ENCODE results near the gene VAX1. TPM values are rescaled to one million over a fixed set of nuclear protein-coding genes. Genes with fewer than 3 reads are reported as not detected.
"Not testable (repeated sequence)": the region's sequence is repeated elsewhere in the genome, so short reads cannot be mapped to it uniquely, and the experiment has no call there.

VAX1 gene
- total and polyA plus RNA-seq, 2 donors from 2014 or later, result not detected

- Histone ChIP-seq H3K4me1 (ENCODE audit: control insufficient read depth in 2 of 3, insufficient read depth in 2 of 3, low read depth in 1 of 3, low read length in 3 of 3) (peaks cover 0 to 4% (median 0%) of the 10 kb centered on the region in 3 donors), H3K27me3 (ENCODE audit: control insufficient read depth, insufficient read depth, low read length) (no peaks in the 10 kb centered on the region), H3K4me3 (ENCODE audit: low read length in 3 of 3) (no peak overlapping the region), H3K9me3 (ENCODE audit: control insufficient read depth in 2 of 3, insufficient read depth in 1 of 3, low read length in 3 of 3) (no peaks in the 10 kb centered on the region), H3K9ac (ENCODE audit: low read length in 3 of 3) (no peak overlapping the region), H3K27ac (ENCODE audit: low read depth in 2 of 2, low read length in 2 of 2) (no peak overlapping the region), H3K36me3 (ENCODE audit: control insufficient read depth in 2 of 3, insufficient read depth in 3 of 3, low read length in 3 of 3) (no peaks in the 10 kb centered on the region)
- FAIRE-seq (no peak), DNase-seq (peak in 1 of 5 donors; percentile 22)
- no peak for TF ChIP-seq CTCF (IDR thresholded peaks at IDR 0.05; ENCODE audit: borderline replicate concordance, extremely low read depth, insufficient read depth)
- intact Hi-C loops (cut with DNase I), result no loop called here
These were observed 47.2 kb downstream of the VAX1 start for GRCh38 chr10:117090834-117091233.

- DNase-seq (no peak), FAIRE-seq (peak; percentile 32)
- no peaks in the 10 kb centered on the region for H3K9me3 ChIP-seq (ENCODE audit: control insufficient read depth in 2 of 3, insufficient read depth in 1 of 3, low read length in 3 of 3)
- no peak overlapping the region for H3K9ac ChIP-seq (ENCODE audit: low read length in 3 of 3)
- no peak overlapping the region for H3K27ac ChIP-seq (ENCODE audit: low read depth in 2 of 2, low read length in 2 of 2)
- H3K36me3 ChIP-seq (ENCODE audit: control insufficient read depth in 2 of 3, insufficient read depth in 3 of 3, low read length in 3 of 3), result no peaks in the 10 kb centered on the region
- no peaks in the 10 kb centered on the region for H3K27me3 ChIP-seq (ENCODE audit: control insufficient read depth, insufficient read depth, low read length)
- intact Hi-C loops (cut with DNase I), result no loop called here
- TF ChIP-seq CTCF (IDR thresholded peaks at IDR 0.05; ENCODE audit: borderline replicate concordance, extremely low read depth, insufficient read depth), result no peak
- H3K4me1 ChIP-seq (ENCODE audit: control insufficient read depth in 2 of 3, insufficient read depth in 2 of 3, low read depth in 1 of 3, low read length in 3 of 3), result peaks cover 0 to 4% (median 0%) of the 10 kb centered on the region in 3 donors
- no peak overlapping the region for H3K4me3 ChIP-seq (ENCODE audit: low read length in 3 of 3)
These were observed 50.5 kb downstream of the VAX1 start for GRCh38 chr10:117087521-117087920.

- Histone ChIP-seq H3K4me3 (ENCODE audit: low read length in 3 of 3) (no peak overlapping the region), H3K9me3 (ENCODE audit: control insufficient read depth in 2 of 3, insufficient read depth in 1 of 3, low read length in 3 of 3) (no peaks in the 10 kb centered on the region), H3K36me3 (ENCODE audit: control insufficient read depth in 2 of 3, insufficient read depth in 3 of 3, low read length in 3 of 3) (no peaks in the 10 kb centered on the region), H3K27ac (ENCODE audit: low read depth in 2 of 2, low read length in 2 of 2) (no peak overlapping the region), H3K9ac (ENCODE audit: low read length in 3 of 3) (no peak overlapping the region), H3K4me1 (ENCODE audit: control insufficient read depth in 2 of 3, insufficient read depth in 2 of 3, low read depth in 1 of 3, low read length in 3 of 3) (peaks cover 0 to 4% (median 0%) of the 10 kb centered on the region in 3 donors), H3K27me3 (ENCODE audit: control insufficient read depth, insufficient read depth, low read length) (no peaks in the 10 kb centered on the region)
- DNase-seq, result no peak
- FAIRE-seq, result no peak
- TF ChIP-seq CTCF (IDR thresholded peaks at IDR 0.05; ENCODE audit: borderline replicate concordance, extremely low read depth, insufficient read depth), result no peak
- intact Hi-C loops (cut with DNase I), result no loop called here
These were observed 51.5 kb downstream of the VAX1 start for GRCh38 chr10:117086546-117086945.

- not testable (repeated sequence) for FAIRE-seq, DNase-seq
These were observed 53.4 kb downstream of the VAX1 start for GRCh38 chr10:117084421-117085246.

More at GRCh38 chr10:117084421-117085246, 53.4 kb downstream of the VAX1 start:
- H3K4me1 ChIP-seq (ENCODE audit: control insufficient read depth in 2 of 3, insufficient read depth in 2 of 3, low read depth in 1 of 3, low read length in 3 of 3); H3K36me3 ChIP-seq (ENCODE audit: control insufficient read depth in 2 of 3, insufficient read depth in 3 of 3, low read length in 3 of 3); intact Hi-C loops (cut with DNase I); H3K27ac ChIP-seq (ENCODE audit: low read depth in 2 of 2, low read length in 2 of 2); H3K9me3 ChIP-seq (ENCODE audit: control insufficient read depth in 2 of 3, insufficient read depth in 1 of 3, low read length in 3 of 3); H3K27me3 ChIP-seq (ENCODE audit: control insufficient read depth, insufficient read depth, low read length); H3K4me3 ChIP-seq (ENCODE audit: low read length in 3 of 3); H3K9ac ChIP-seq (ENCODE audit: low read length in 3 of 3): not testable (repeated sequence)

Small RNA genes lying within 50 kb of the gene (microRNA-seq; reads per million reads assigned to microRNA genes)
- gene MIR3663, result not detected

Other genes with a start within 250 kb of the VAX1 start
- 44.2 TPM for gene SHTN1, start 133.1 kb downstream of the VAX1 start, total RNA-seq
- 14.0 TPM for gene SHTN1, start 133.1 kb downstream of the VAX1 start, polyA plus RNA-seq (ENCODE audit: insufficient read depth, low read depth, low replicate concordance)
- gene KCNK18, start 59.2 kb upstream of the VAX1 start, total RNA-seq, result not detected
- gene KCNK18, start 59.2 kb upstream of the VAX1 start, polyA plus RNA-seq (ENCODE audit: insufficient read depth, low read depth, low replicate concordance), result not detected
- gene SLC18A2, start 102.8 kb upstream of the VAX1 start, total RNA-seq, result 4.6 TPM
- gene SLC18A2, start 102.8 kb upstream of the VAX1 start, polyA plus RNA-seq (ENCODE audit: insufficient read depth, low read depth, low replicate concordance), result 0.15 TPM
- gene PDZD8, start 237.2 kb upstream of the VAX1 start, total RNA-seq, result 41.9 TPM
- 7.4 TPM for gene PDZD8, start 237.2 kb upstream of the VAX1 start, polyA plus RNA-seq (ENCODE audit: insufficient read depth, low read depth, low replicate concordance)